PC-9 (cell line): ENCODE data around the gene IKZF1. TPM values are rescaled to one million over a fixed set of nuclear protein-coding genes. Genes with fewer than 3 reads are reported as not detected.

Experiments used
- BruUV-seq: library from RNA; stranded (reverse); fragments of 400-500 nt; replicated peaks from 2 replicates; lab custom pipeline; 2021; lab: Mats Ljungman, UMichigan
- CTCF ChIA-PET: fragments of 300-600 bp; sonication (Branson Sonifier 250); formaldehyde crosslinking; loops from one replicate; lab custom pipeline; 2022; ENCODE audit warnings: antibody characterized with exemption; lab: Charles Lee
- POLR2A ChIA-PET: fragments of 300-600 bp; sonication (Branson Sonifier 250); formaldehyde crosslinking; loops from one replicate; lab custom pipeline; 2022; ENCODE audit warnings: antibody characterized with exemption; ENCODE audit not compliant: unreplicated experiment; lab: Charles Lee
- DNase-seq, 2 experiments: peaks; one replicate each; pipeline versions ENCODE4 v3.0.0 to v3.0.0-alpha.2; 2015 to 2022; ENCODE audit warnings: mixed read lengths in 1 of 2
- H2AFZ ChIP-seq: fragments of 200-600 bp; sonication (generic); 2 replicates; pipeline ENCODE4 v1.8.1; 2017; ENCODE audit warnings: antibody characterized with exemption
- H3F3A ChIP-seq: fragments of 200-600 bp; sonication (generic); 2 replicates; pipeline ENCODE4 v1.8.1; 2017; ENCODE audit warnings: antibody characterized with exemption, mild to moderate bottlenecking, low read depth; ENCODE audit not compliant: insufficient read depth
- H3K27ac ChIP-seq: fragments of 200-600 bp; sonication (generic); 2 replicates; pipeline ENCODE4 v1.6.1; 2016; ENCODE audit warnings: mixed run types
- H3K27me3 ChIP-seq: fragments of 200-600 bp; sonication (generic); 2 replicates; pipeline ENCODE4 v1.6.1; 2016; ENCODE audit warnings: low read depth, mixed run types; ENCODE audit not compliant: insufficient read depth
- H3K36me3 ChIP-seq: fragments of 200-600 bp; sonication (generic); 2 replicates; pipeline ENCODE4 v1.6.1; 2016; ENCODE audit warnings: low read depth, mixed run types
- H3K4me1 ChIP-seq: fragments of 200-600 bp; sonication (generic); replicated peaks from 2 replicates; pipeline ENCODE4 v1.6.1; 2016; ENCODE audit warnings: mixed run types; ENCODE audit not compliant: insufficient read depth
- H3K4me2 ChIP-seq: fragments of 200-600 bp; sonication (generic); 2 replicates; pipeline ENCODE4 v1.6.1; 2017; ENCODE audit warnings: mixed run types
- H3K4me3 ChIP-seq: fragments of 200-600 bp; sonication (generic); 2 replicates; pipeline ENCODE4 v1.6.1; 2016; ENCODE audit warnings: mixed run types
- H3K79me2 ChIP-seq: fragments of 200-600 bp; sonication (generic); 2 replicates; pipeline ENCODE4 v1.6.1; 2017; ENCODE audit warnings: low read depth, mixed run types
- H3K9me2 ChIP-seq: fragments of 200-600 bp; sonication (generic); 2 replicates; pipeline ENCODE4 v1.8.1; 2017; ENCODE audit warnings: mild to moderate bottlenecking; ENCODE audit not compliant: insufficient read depth
- H3K9me3 ChIP-seq: fragments of 200-600 bp; sonication (generic); 2 replicates; pipeline ENCODE4 v1.8.1; 2016; ENCODE audit warnings: low read depth; ENCODE audit not compliant: insufficient read depth
- H4K20me1 ChIP-seq: fragments of 200-600 bp; sonication (generic); 2 replicates; pipeline ENCODE4 v1.8.1; 2017; ENCODE audit not compliant: insufficient read depth
- CTCF ChIP-seq: fragments of 200-600 bp; sonication (generic); conservative IDR thresholded peaks from 2 replicates; pipeline ENCODE4 v1.6.1; 2017; ENCODE audit warnings: mixed run types, antibody characterized with exemption, mild to moderate bottlenecking, moderate library complexity
- EZH2 ChIP-seq: fragments of 200-600 bp; sonication (generic); IDR thresholded peaks from 2 replicates; pipeline ENCODE4 v1.8.0; 2017; ENCODE audit warnings: antibody characterized with exemption, low read depth
- intact Hi-C: fragments of 100-400 bp; cut with micrococcal nuclease; formaldehyde crosslinking; loops from one replicate; pipeline ENCODE4 v1.10.0; 2022; ENCODE audit not compliant: unreplicated experiment
- total RNA-seq: library from RNA; stranded (reverse); gene quantifications from 2 replicates; pipeline ENCODE4 v1.2.3, GENCODE V29; 2021

IKZF1 gene
- total RNA-seq, 1 experiment from 2014 or later, result not detected

- no peaks in the 10 kb centered on the region for H3K9me3 ChIP-seq
- no peaks in the 10 kb centered on the region for H3K4me1 ChIP-seq
- ChIA-PET POLR2A (no interaction called here), CTCF (no interaction called here)
- no peak overlapping the region for H3K27ac ChIP-seq
- H3K4me3 ChIP-seq, result no peak overlapping the region
- peaks cover 86% of the 10 kb centered on the region for H3K27me3 ChIP-seq
- no peaks in the 10 kb centered on the region for H3K79me2 ChIP-seq
- intact Hi-C loops, result no loop called here
- no peaks in the 10 kb centered on the region for H3K9me2 ChIP-seq
- no TSS peak for BruUV-seq
- DNase-seq, result no peak
- H3K4me2 ChIP-seq, result no peak overlapping the region
- peaks cover 8% of the 10 kb centered on the region; the same call in 1 of the 2 replicates for H3F3A ChIP-seq
- no peaks in the 10 kb centered on the region for H3K36me3 ChIP-seq
- no peaks in the 10 kb centered on the region for H4K20me1 ChIP-seq
- no peak overlapping the region for H2AFZ ChIP-seq
- TF ChIP-seq CTCF (no peak), EZH2 (no peak)
Measured at GRCh38 chr7:50329775-50330174, 25.3 kb downstream of the IKZF1 start.

- Histone ChIP-seq H3K4me1 (no peaks in the 10 kb centered on the region), H3K27ac (no peak overlapping the region), H4K20me1 (no peaks in the 10 kb centered on the region), H3K4me2 (no peak overlapping the region), H3K79me2 (no peaks in the 10 kb centered on the region), H3K9me3 (no peaks in the 10 kb centered on the region), H2AFZ (no peak overlapping the region), H3K36me3 (no peaks in the 10 kb centered on the region), H3K27me3 (peaks cover 83% of the 10 kb centered on the region), H3K4me3 (no peak overlapping the region), H3K9me2 (no peaks in the 10 kb centered on the region), H3F3A (peaks cover 12% of the 10 kb centered on the region; the same call in 1 of the 2 replicates)
- DNase-seq, result no peak
- no TSS peak for BruUV-seq
- TF ChIP-seq EZH2, result no peak
- no peak for TF ChIP-seq CTCF
- intact Hi-C loops, result no loop called here
- ChIA-PET CTCF (no interaction called here), POLR2A (no interaction called here)
Measured at GRCh38 chr7:50330254-50330653, 25.7 kb downstream of the IKZF1 start.

GRCh38 chr7:50330696-50331095 is 26.2 kb downstream of the IKZF1 start:
- Histone ChIP-seq H3K4me3 (no peak overlapping the region), H3K9me3 (no peaks in the 10 kb centered on the region), H4K20me1 (no peaks in the 10 kb centered on the region), H3K27me3 (peaks cover 78% of the 10 kb centered on the region), H3F3A (peaks cover 12% of the 10 kb centered on the region; the same call in 1 of the 2 replicates), H3K4me1 (no peaks in the 10 kb centered on the region), H3K79me2 (no peaks in the 10 kb centered on the region), H3K9me2 (no peaks in the 10 kb centered on the region), H3K36me3 (no peaks in the 10 kb centered on the region), H2AFZ (no peak overlapping the region), H3K4me2 (no peak overlapping the region), H3K27ac (no peak overlapping the region)
- TF ChIP-seq CTCF (no peak), EZH2 (no peak)
- DNase-seq, result no peak
- CTCF ChIA-PET, result no interaction called here
- no TSS peak for BruUV-seq
- POLR2A ChIA-PET, result no interaction called here
- intact Hi-C loops, result no loop called here
